NT2/D1 (cell line): Measurements from ENCODE around the gene N4BP2.

Experiments
- DNase-seq: peaks from one replicate; pipeline ENCODE4 v3.0.0-alpha.2; 2011; ENCODE audit warnings: low read depth, low spot score
- H3K27me3 ChIP-seq: 2 replicates; pipeline ENCODE4 v1.6.0; 2011; ENCODE audit warnings: mild to moderate bottlenecking; ENCODE audit not compliant: insufficient read length, insufficient read depth
- H3K36me3 ChIP-seq: 2 replicates; pipeline ENCODE4 v1.6.1; 2011; ENCODE audit warnings: mild to moderate bottlenecking, low read length, mixed read lengths; ENCODE audit not compliant: insufficient read depth, insufficient read length
- H3K4me1 ChIP-seq: 2 replicates; pipeline ENCODE4 v1.5.1; 2011; ENCODE audit not compliant: insufficient read depth, insufficient read length
- H3K4me3 ChIP-seq: 2 replicates; pipeline ENCODE4 v1.5.1; 2011; ENCODE audit warnings: low read depth; ENCODE audit not compliant: insufficient read length
- H3K9ac ChIP-seq: 2 replicates; pipeline ENCODE4 v1.6.0; 2011; ENCODE audit warnings: low read depth; ENCODE audit not compliant: insufficient read length
- H3K9me3 ChIP-seq: 2 replicates; pipeline ENCODE4 v1.5.1; 2011; ENCODE audit warnings: mild to moderate bottlenecking, low read length; ENCODE audit not compliant: insufficient read depth
- SUZ12 ChIP-seq: IDR thresholded peaks from 2 replicates; pipeline ENCODE4 v1.6.1; 2011; ENCODE audit not compliant: insufficient read length, insufficient read depth; ENCODE audit errors: extremely low read depth
- YY1 ChIP-seq: IDR thresholded peaks from 2 replicates; pipeline ENCODE4 v1.6.1; 2011; ENCODE audit not compliant: insufficient read length, insufficient read depth
- ZNF274 ChIP-seq: IDR thresholded peaks from 2 replicates; pipeline ENCODE4 v1.6.1; 2011; ENCODE audit warnings: mild to moderate bottlenecking, low read depth, low read length

Gene N4BP2

GRCh38 chr4:40193016-40193571 lies 136.4 kb downstream of the N4BP2 start:
- no peak for DNase-seq
- Histone ChIP-seq H3K9me3 (no peaks in the 10 kb centered on the region), H3K4me1 (peaks cover 4% of the 10 kb centered on the region), H3K36me3 (no peaks in the 10 kb centered on the region), H3K27me3 (no peaks in the 10 kb centered on the region), H3K4me3 (no peak overlapping the region), H3K9ac (no peak overlapping the region)
- TF ChIP-seq ZNF274, result no peak
- TF ChIP-seq YY1, result no peak
- TF ChIP-seq SUZ12, result no peak

- Histone ChIP-seq H3K4me1 (peaks cover 7% of the 10 kb centered on the region), H3K36me3 (no peaks in the 10 kb centered on the region), H3K9ac (no peak overlapping the region), H3K9me3 (no peaks in the 10 kb centered on the region), H3K27me3 (no peaks in the 10 kb centered on the region), H3K4me3 (no peak overlapping the region)
- DNase-seq, result no peak
- TF ChIP-seq ZNF274, result no peak
- TF ChIP-seq SUZ12, result no peak
- no peak for TF ChIP-seq YY1
Observed at GRCh38 chr4:40193578-40193977, 136.9 kb downstream of the N4BP2 start.

- no peak for DNase-seq
Observed at GRCh38 chr4:40194602-40195161, 138.0 kb downstream of the N4BP2 start.

GRCh38 chr4:40195182-40196177 lies 138.8 kb downstream of the N4BP2 start:
- Histone ChIP-seq H3K4me1 (peaks cover 5% of the 10 kb centered on the region), H3K27me3 (no peaks in the 10 kb centered on the region), H3K9me3 (no peaks in the 10 kb centered on the region), H3K36me3 (no peaks in the 10 kb centered on the region), H3K4me3 (no peak overlapping the region), H3K9ac (no peak overlapping the region)
- no peak for DNase-seq
- TF ChIP-seq SUZ12, result no peak
- no peak for TF ChIP-seq YY1
- TF ChIP-seq ZNF274, result no peak

More at GRCh38 chr4:40194602-40195161, 138.0 kb downstream of the N4BP2 start:
- no peaks in the 10 kb centered on the region for H3K36me3 ChIP-seq
- no peaks in the 10 kb centered on the region for H3K27me3 ChIP-seq
- H3K4me1 ChIP-seq, result peaks cover 5% of the 10 kb centered on the region
- no peaks in the 10 kb centered on the region for H3K9me3 ChIP-seq
- H3K9ac ChIP-seq, result no peak overlapping the region
- TF ChIP-seq SUZ12 (no peak), YY1 (no peak), ZNF274 (no peak)
- no peak overlapping the region for H3K4me3 ChIP-seq

GRCh38 chr4:40196272-40196671 lies 139.6 kb downstream of the N4BP2 start:
- no peaks in the 10 kb centered on the region for H3K9me3 ChIP-seq
- H3K36me3 ChIP-seq, result no peaks in the 10 kb centered on the region
- no peak for DNase-seq
- H3K9ac ChIP-seq, result no peak overlapping the region
- no peaks in the 10 kb centered on the region for H3K27me3 ChIP-seq
- peaks cover 5% of the 10 kb centered on the region for H3K4me1 ChIP-seq
- TF ChIP-seq SUZ12 (no peak), ZNF274 (no peak), YY1 (no peak)
- no peak overlapping the region for H3K4me3 ChIP-seq

GRCh38 chr4:40196724-40197281 lies 140.2 kb downstream of the N4BP2 start, which contains the start of gene RHOH:
Gene RHOH, plus strand, starts transcription at chr4:40197031. Its CDS starts 46,356 bp downstream, at chr4:40243387.
- Histone ChIP-seq H3K4me3 (no peak within 1 kb of the TSS), H3K4me1 (peaks cover 5% of the 10 kb centered on the region), H3K9ac (no peak within 1 kb of the TSS), H3K27me3 (no peaks in the 10 kb centered on the region), H3K36me3 (no peaks in the 10 kb centered on the region), H3K9me3 (no peaks in the 10 kb centered on the region)
- TF ChIP-seq YY1, result no peak
- no peak for TF ChIP-seq ZNF274
- no peak for TF ChIP-seq SUZ12
- DNase-seq, result no peak
